Omental fat pad (tissue), 4 donors: Measurements from ENCODE around the gene MSANTD1. TPM values are rescaled to one million over a fixed set of nuclear protein-coding genes. Genes with fewer than 3 reads are reported as not detected.

Experiments
- ATAC-seq: fragments of 150-250 bp; one replicate; pipeline ENCODE4 v1.9.1; 2016; ENCODE audit warnings: mild to moderate bottlenecking, moderate library complexity; ENCODE audit not compliant: low FRiP score
- DNase-seq: peaks from one replicate; pipeline ENCODE4 v3.0.0-alpha.2; 2019; ENCODE audit warnings: low spot score
- total RNA-seq, 4 donors: library from RNA; depleted of rRNA; stranded (reverse); fragments of >200 nt; gene quantifications; one replicate each; pipeline ENCODE4 v1.1.0, GENCODE V29; 2016
- TF ChIP-seq, protein P1 (sequence below), 3 donors: fragments of 450-650 bp; IDR thresholded peaks; one replicate each; pipeline ENCODE4 v1.5.1; 2016 to 2017; ENCODE audit warnings: antibody characterized with exemption in 3 of 3, mild to moderate bottlenecking in 3 of 3, moderate library complexity in 2 of 3

Gene MSANTD1
- total RNA-seq, 4 donors from 2014 or later, result 0.31 to 1.1 (median 0.86) TPM

GRCh38 chr4:3237266-3237665 is 11.7 kb upstream of the MSANTD1 start:
- ATAC-seq (no peak), DNase-seq (no peak)
- TF ChIP-seq, protein P1, sequence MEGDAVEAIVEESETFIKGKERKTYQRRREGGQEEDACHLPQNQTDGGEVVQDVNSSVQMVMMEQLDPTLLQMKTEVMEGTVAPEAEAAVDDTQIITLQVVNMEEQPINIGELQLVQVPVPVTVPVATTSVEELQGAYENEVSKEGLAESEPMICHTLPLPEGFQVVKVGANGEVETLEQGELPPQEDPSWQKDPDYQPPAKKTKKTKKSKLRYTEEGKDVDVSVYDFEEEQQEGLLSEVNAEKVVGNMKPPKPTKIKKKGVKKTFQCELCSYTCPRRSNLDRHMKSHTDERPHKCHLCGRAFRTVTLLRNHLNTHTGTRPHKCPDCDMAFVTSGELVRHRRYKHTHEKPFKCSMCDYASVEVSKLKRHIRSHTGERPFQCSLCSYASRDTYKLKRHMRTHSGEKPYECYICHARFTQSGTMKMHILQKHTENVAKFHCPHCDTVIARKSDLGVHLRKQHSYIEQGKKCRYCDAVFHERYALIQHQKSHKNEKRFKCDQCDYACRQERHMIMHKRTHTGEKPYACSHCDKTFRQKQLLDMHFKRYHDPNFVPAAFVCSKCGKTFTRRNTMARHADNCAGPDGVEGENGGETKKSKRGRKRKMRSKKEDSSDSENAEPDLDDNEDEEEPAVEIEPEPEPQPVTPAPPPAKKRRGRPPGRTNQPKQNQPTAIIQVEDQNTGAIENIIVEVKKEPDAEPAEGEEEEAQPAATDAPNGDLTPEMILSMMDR (IDR thresholded peaks at IDR 0.05), result no peak

- TF ChIP-seq, protein P1 (IDR thresholded peaks at IDR 0.05), result no peak
- no peak for ATAC-seq
- DNase-seq, result no peak
Measured at GRCh38 chr4:3237712-3238560, 11.0 kb upstream of the MSANTD1 start.

DNA sequence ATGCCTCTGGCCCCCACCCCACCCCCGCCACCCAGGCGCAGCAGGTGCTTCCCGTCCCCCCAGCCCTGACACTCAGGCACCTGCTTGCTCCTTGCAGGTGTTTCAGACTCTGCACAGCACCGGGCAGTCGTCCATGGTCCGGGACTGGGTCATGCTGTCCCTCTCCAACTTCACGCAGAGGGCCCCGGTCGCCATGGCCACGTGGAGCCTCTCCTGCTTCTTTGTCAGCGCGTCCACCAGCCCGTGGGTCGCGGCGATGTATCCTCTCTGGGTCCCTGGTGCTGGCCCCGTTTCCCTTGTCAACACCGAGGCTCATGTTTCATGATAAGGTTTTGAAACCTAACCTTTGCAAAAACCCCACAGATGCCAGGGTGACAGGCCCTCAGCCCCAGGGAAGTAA is 10.2 kb upstream of the MSANTD1 start:
- TF ChIP-seq, protein P1 (IDR thresholded peaks at IDR 0.05), result no peak
- no peak for ATAC-seq
- no peak for DNase-seq

GRCh38 chr4:3239303-3239702 is 9.7 kb upstream of the MSANTD1 start:
- TF ChIP-seq, protein P1 (IDR thresholded peaks at IDR 0.05), result no peak
- ATAC-seq (no peak), DNase-seq (no peak)

DNA sequence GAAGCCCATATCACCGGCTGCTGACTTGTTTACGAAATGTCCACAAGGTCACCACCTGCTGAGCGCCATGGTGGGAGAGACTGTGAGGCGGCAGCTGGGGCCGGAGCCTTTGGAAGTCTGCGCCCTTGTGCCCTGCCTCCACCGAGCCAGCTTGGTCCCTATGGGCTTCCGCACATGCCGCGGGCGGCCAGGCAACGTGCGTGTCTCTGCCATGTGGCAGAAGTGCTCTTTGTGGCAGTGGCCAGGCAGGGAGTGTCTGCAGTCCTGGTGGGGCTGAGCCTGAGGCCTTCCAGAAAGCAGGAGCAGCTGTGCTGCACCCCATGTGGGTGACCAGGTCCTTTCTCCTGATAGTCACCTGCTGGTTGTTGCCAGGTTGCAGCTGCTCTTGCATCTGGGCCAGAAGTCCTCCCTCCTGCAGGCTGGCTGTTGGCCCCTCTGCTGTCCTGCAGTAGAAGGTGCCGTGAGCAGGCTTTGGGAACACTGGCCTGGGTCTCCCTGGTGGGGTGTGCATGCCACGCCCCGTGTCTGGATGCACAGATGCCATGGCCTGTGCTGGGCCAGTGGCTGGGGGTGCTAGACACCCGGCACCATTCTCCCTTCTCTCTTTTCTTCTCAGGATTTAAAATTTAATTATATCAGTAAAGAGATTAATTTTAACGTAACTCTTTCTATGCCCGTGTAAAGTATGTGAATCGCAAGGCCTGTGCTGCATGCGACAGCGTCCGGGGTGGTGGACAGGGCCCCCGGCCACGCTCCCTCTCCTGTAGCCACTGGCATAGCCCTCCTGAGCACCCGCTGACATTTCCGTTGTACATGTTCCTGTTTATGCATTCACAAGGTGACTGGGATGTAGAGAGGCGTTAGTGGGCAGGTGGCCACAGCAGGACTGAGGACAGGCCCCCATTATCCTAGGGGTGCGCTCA is 8.7 kb upstream of the MSANTD1 start:
- TF ChIP-seq, protein P1 (IDR thresholded peaks at IDR 0.05), result no peak
- DNase-seq, result no peak
- no peak for ATAC-seq

GRCh38 chr4:3240936-3241522 is 7.9 kb upstream of the MSANTD1 start:
- TF ChIP-seq, protein P1 (IDR thresholded peaks at IDR 0.05), result no peak
- no peak for ATAC-seq
- no peak for DNase-seq
